Liver (tissue), 9 donors: Measurements from ENCODE around the gene SF3B5. TPM values are rescaled to one million over a fixed set of nuclear protein-coding genes. Genes with fewer than 3 reads are reported as not detected.

Experiments
- DNase-seq: peaks from one replicate; pipeline ENCODE4 v3.0.0-alpha.2; 2017; ENCODE audit warnings: low spot score
- H3K27ac ChIP-seq, 2 donors: one replicate each; pipeline ENCODE4 v1.7.0; 2013; ENCODE audit warnings: inconsistent platforms in 2 of 2, low read length in 2 of 2, control low read depth in 1 of 2, low read depth in 1 of 2, mild to moderate bottlenecking in 1 of 2
- H3K27me3 ChIP-seq, 4 donors: one replicate each; pipeline versions ENCODE4 v1.6.1 to v1.7.0; 2013; ENCODE audit warnings: low read length in 3 of 4, inconsistent platforms in 1 of 4, mild to moderate bottlenecking in 1 of 4, moderate library complexity in 1 of 4; ENCODE audit not compliant: control insufficient read depth in 4 of 4, insufficient read depth in 4 of 4
- H3K36me3 ChIP-seq, 4 donors: one replicate each; pipeline versions ENCODE4 v1.6.1 to v1.7.0; 2013; ENCODE audit warnings: low read length in 3 of 4, mild to moderate bottlenecking in 3 of 4, low read depth in 1 of 4, moderate library complexity in 1 of 4; ENCODE audit not compliant: control insufficient read depth in 4 of 4, insufficient read depth in 3 of 4
- H3K4me1 ChIP-seq, 4 donors: one replicate each; pipeline versions ENCODE4 v1.6.1 to v1.7.0; 2013; ENCODE audit warnings: low read length in 3 of 4, mild to moderate bottlenecking in 3 of 4, moderate library complexity in 1 of 4; ENCODE audit not compliant: control insufficient read depth in 4 of 4, insufficient read depth in 4 of 4
- H3K4me3 ChIP-seq, 3 donors: one replicate each; pipeline versions ENCODE4 v1.6.1 to v1.7.0; 2013; ENCODE audit warnings: low read length in 3 of 3, control low read depth in 1 of 3, low read depth in 1 of 3, mild to moderate bottlenecking in 1 of 3
- H3K9ac ChIP-seq, 2 donors: one replicate each; pipeline ENCODE4 v1.7.0; 2013; ENCODE audit warnings: low read length in 2 of 2, mild to moderate bottlenecking in 2 of 2, moderate library complexity in 2 of 2, control low read depth in 1 of 2, low read depth in 1 of 2
- H3K9me3 ChIP-seq, 4 donors: one replicate each; pipeline versions ENCODE4 v1.6.1 to v1.7.0; 2013; ENCODE audit warnings: low read length in 3 of 4; ENCODE audit not compliant: control insufficient read depth in 4 of 4
- EGR1 ChIP-seq, 2 donors: IDR thresholded peaks; 2 replicates each; pipeline ENCODE4 v1.6.1; 2016 to 2018; ENCODE audit warnings: antibody characterized with exemption in 2 of 2, low read depth in 2 of 2
- FOXA1 ChIP-seq: IDR thresholded peaks from 2 replicates; pipeline ENCODE4 v1.6.1; 2016; ENCODE audit warnings: antibody characterized with exemption
- FOXA2 ChIP-seq: IDR thresholded peaks from 2 replicates; pipeline ENCODE4 v1.6.1; 2016; ENCODE audit warnings: antibody characterized with exemption
- GABPA ChIP-seq, 2 donors: IDR thresholded peaks in 1 of 2; conservative IDR thresholded peaks in 1 of 2; 2 replicates each; pipeline ENCODE4 v1.6.1; 2016; ENCODE audit warnings: antibody characterized with exemption in 2 of 2, mild to moderate bottlenecking in 1 of 2, moderate library complexity in 1 of 2
- HNF4A ChIP-seq, 2 donors: conservative IDR thresholded peaks; 2 replicates each; pipeline ENCODE4 v1.6.1; 2016; ENCODE audit warnings: antibody characterized with exemption in 2 of 2, mild to moderate bottlenecking in 2 of 2
- HNF4G ChIP-seq: IDR thresholded peaks from 2 replicates; pipeline ENCODE4 v1.6.1; 2016; ENCODE audit warnings: antibody characterized with exemption
- JUND ChIP-seq, 2 donors: IDR thresholded peaks; 2 replicates each; pipeline ENCODE4 v1.6.1; 2016; ENCODE audit warnings: antibody characterized with exemption in 2 of 2
- MAX ChIP-seq: IDR thresholded peaks from 2 replicates; pipeline ENCODE4 v1.6.1; 2016; ENCODE audit warnings: antibody characterized with exemption
- NR2F2 ChIP-seq: IDR thresholded peaks from 2 replicates; pipeline ENCODE4 v1.6.1; 2016; ENCODE audit warnings: antibody characterized with exemption
- RAD21 ChIP-seq, 2 donors: IDR thresholded peaks; 2 replicates each; pipeline ENCODE4 v1.6.1; 2016; ENCODE audit warnings: antibody characterized with exemption in 2 of 2, mild to moderate bottlenecking in 2 of 2
- REST ChIP-seq: IDR thresholded peaks from 2 replicates; pipeline ENCODE4 v1.6.1; 2016; ENCODE audit warnings: antibody characterized with exemption, mild to moderate bottlenecking
- TAF1 ChIP-seq: conservative IDR thresholded peaks from 2 replicates; pipeline ENCODE4 v1.6.1; 2016; ENCODE audit warnings: antibody characterized with exemption, mild to moderate bottlenecking
- YY1 ChIP-seq: IDR thresholded peaks from 2 replicates; pipeline ENCODE4 v1.6.1; 2016; ENCODE audit warnings: antibody characterized with exemption, mild to moderate bottlenecking
- WGBS: extraction: QIAGEN DNeasy Blood & Tissue Kit; methylation state at CpG from one replicate; pipeline ENCODE4 v1.1.7; 2013; 5-methylcytosine and 5-hydroxymethylcytosine counted together
- polyA plus RNA-seq, 2 donors: library from polyadenylated mRNA; stranded (reverse) in 1 of 2; unstranded in 1 of 2; fragments of 200-250 nt in 1 of 2; fragments of >200 nt in 1 of 2; fragmentation: Nextera tagmentation in 1 of 2; extraction: Ambion mirVana in 1 of 2; gene quantifications; one replicate each; pipeline versions ENCODE4 v1.2.1 to v1.2.3, GENCODE V29; 2013 to 2015
- total RNA-seq, 2 donors: library from RNA; depleted of rRNA; stranded (reverse); fragments of >200 nt; gene quantifications; one replicate each; pipeline ENCODE4 v1.2.3, GENCODE V29; 2014
- TF ChIP-seq, protein P1 (sequence below): fragments of 150-350 bp; IDR thresholded peaks from 2 replicates; pipeline ENCODE4 v1.5.1; 2017; ENCODE audit warnings: improper control_type of control experiment, low read depth, low read length; ENCODE audit not compliant: missing input control
- donor health status: healthy.
- donor health status: healthy.
- donor health status: healthy.
- donor health status: healthy.
- donor health status: healthy.

Gene SF3B5
- total and polyA plus RNA-seq, 4 donors, result 51.8 to 178 (median 96.9) TPM

- no peak for DNase-seq
- Histone ChIP-seq H3K4me3 (peak overlapping the region; percentile 62 to 95 (median 82)), H3K4me1 (peaks cover 0 to 10% (median 5%) of the 10 kb centered on the region in 4 donors), H3K27me3 (no peaks in the 10 kb centered on the region), H3K9ac (peak overlapping the region in 1 of 2 donors; percentile 74), H3K27ac (peak overlapping the region; percentile 74 to 83), H3K9me3 (no peaks in the 10 kb centered on the region), H3K36me3 (no peaks in the 10 kb centered on the region)
- 8% methylated on average over 16 of the region's 16 CpGs for WGBS
- TF ChIP-seq, protein P1, sequence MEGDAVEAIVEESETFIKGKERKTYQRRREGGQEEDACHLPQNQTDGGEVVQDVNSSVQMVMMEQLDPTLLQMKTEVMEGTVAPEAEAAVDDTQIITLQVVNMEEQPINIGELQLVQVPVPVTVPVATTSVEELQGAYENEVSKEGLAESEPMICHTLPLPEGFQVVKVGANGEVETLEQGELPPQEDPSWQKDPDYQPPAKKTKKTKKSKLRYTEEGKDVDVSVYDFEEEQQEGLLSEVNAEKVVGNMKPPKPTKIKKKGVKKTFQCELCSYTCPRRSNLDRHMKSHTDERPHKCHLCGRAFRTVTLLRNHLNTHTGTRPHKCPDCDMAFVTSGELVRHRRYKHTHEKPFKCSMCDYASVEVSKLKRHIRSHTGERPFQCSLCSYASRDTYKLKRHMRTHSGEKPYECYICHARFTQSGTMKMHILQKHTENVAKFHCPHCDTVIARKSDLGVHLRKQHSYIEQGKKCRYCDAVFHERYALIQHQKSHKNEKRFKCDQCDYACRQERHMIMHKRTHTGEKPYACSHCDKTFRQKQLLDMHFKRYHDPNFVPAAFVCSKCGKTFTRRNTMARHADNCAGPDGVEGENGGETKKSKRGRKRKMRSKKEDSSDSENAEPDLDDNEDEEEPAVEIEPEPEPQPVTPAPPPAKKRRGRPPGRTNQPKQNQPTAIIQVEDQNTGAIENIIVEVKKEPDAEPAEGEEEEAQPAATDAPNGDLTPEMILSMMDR, result no peak
- TF ChIP-seq FOXA1, result no peak
- TF ChIP-seq RAD21 (IDR thresholded peaks at IDR 0.05), result no peak
- no peak for TF ChIP-seq HNF4A (conservative IDR thresholded peaks at IDR 0.05)
- no peak for TF ChIP-seq EGR1 (IDR thresholded peaks at IDR 0.05; ENCODE audit: low read depth in 2 of 2)
- TF ChIP-seq GABPA (IDR thresholded peaks at IDR 0.05 in 1 of 2, conservative IDR thresholded peaks at IDR 0.05 in 1 of 2), result no peak
- no peak for TF ChIP-seq TAF1
- TF ChIP-seq HNF4G, result no peak
- no peak for TF ChIP-seq NR2F2
These were observed 32.1 kb downstream of the SF3B5 start for GRCh38 chr6:144063246-144063743.

DNA sequence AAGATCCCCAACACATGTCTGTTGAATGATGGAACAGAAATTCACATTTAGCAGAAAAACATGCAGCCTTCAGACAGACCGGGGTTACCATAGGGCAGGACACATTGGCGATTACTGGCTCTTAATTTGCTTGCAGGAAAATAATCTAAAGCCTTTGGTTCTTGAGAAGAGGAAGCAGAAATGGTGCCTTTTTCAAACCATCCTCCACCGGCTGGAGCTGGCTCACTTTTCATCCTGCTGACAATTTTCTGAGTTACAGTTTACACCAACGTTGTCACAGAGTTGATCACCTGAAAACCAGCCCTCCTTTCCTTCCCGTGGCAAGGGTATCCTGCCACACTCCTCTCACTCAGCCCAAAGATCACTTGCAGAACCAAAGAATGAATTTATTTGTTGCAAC is 32.6 kb downstream of the SF3B5 start:
- peak overlapping the region in 1 of 3 donors; percentile 95 for H3K4me3 ChIP-seq
- no peak for TF ChIP-seq NR2F2
- no peak for TF ChIP-seq YY1
- TF ChIP-seq RAD21 (IDR thresholded peaks at IDR 0.05), result no peak
- no peak for TF ChIP-seq FOXA1
- H3K9ac ChIP-seq, result no peak overlapping the region
- no peaks in the 10 kb centered on the region for H3K36me3 ChIP-seq
- no peaks in the 10 kb centered on the region for H3K27me3 ChIP-seq
- WGBS, result 39% methylated on average over 5 of the region's 5 CpGs
- no peak overlapping the region for H3K27ac ChIP-seq
- DNase-seq, result no peak
- no peaks in the 10 kb centered on the region for H3K9me3 ChIP-seq
- peaks cover 0 to 10% (median 5%) of the 10 kb centered on the region in 4 donors for H3K4me1 ChIP-seq

DNA sequence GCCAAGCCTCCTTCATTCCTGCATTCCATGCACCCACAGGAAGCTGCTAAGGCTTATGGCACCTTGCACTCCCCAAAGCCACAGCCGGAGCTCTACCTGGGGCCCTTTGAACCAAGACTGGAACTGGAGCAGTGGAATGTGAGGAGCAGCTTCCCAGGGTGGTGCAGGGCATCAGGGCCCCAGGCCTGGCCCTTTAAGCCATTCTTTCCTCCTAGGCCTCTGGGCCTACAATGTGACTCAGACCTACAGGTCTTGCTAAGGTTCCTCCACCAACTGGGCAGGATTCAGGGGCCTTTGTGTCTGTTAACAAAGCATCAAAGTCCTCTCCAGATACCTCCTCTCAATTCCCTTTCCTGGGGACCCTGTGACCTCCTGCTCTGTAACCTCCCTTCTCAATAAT is 36.2 kb downstream of the SF3B5 start:
- WGBS, result 96% methylated on average over 1 of the region's 1 CpG
- Histone ChIP-seq H3K4me3 (no peak overlapping the region), H3K27ac (no peak overlapping the region), H3K4me1 (peaks cover 0 to 10% (median 5%) of the 10 kb centered on the region in 4 donors), H3K27me3 (no peaks in the 10 kb centered on the region), H3K9ac (no peak overlapping the region), H3K9me3 (no peaks in the 10 kb centered on the region), H3K36me3 (peaks cover 0 to 2% (median 0%) of the 10 kb centered on the region in 4 donors)
- DNase-seq, result no peak
- TF ChIP-seq MAX, result no peak
- no peak for TF ChIP-seq HNF4A (conservative IDR thresholded peaks at IDR 0.05)
- no peak for TF ChIP-seq REST
- TF ChIP-seq FOXA2, result no peak
- TF ChIP-seq JUND (IDR thresholded peaks at IDR 0.05), result no peak
